GM12878 (cell line): ENCODE measurements around the gene CPS1. TPM values are rescaled to one million over a fixed set of nuclear protein-coding genes. Genes with fewer than 3 reads are reported as not detected.

Experiments used
- ATAC-seq: fragments of 200-7000 bp; cut with Tn5 transposase; 3 replicates; pipeline ENCODE4 v1.9.1; 2020; ENCODE audit warnings: mild to moderate bottlenecking, moderate library complexity
- BruUV-seq: library from RNA; stranded (reverse); fragments of 400-500 nt; replicated peaks from 2 replicates; lab custom pipeline; 2021; lab: Mats Ljungman, UMichigan
- CTCF ChIA-PET: fragments of 300-600 bp; sonication (Branson Sonifier 250); formaldehyde crosslinking; extraction: SDS; loops from one replicate; lab custom pipeline; 2021; ENCODE audit warnings: inconsistent platforms; lab: Yijun Ruan, JAX
- POLR2A ChIA-PET: fragments of 350-600 bp; formaldehyde crosslinking; extraction: SDS; loops from one replicate; lab custom pipeline; 2021; ENCODE audit warnings: inconsistent platforms; lab: Charles Lee
- RAD21 ChIA-PET: fragments of 300-600 bp; sonication (Branson Sonifier 250); formaldehyde crosslinking; loops from one replicate; lab custom pipeline; 2023; ENCODE audit warnings: antibody characterized with exemption; ENCODE audit not compliant: unreplicated experiment; lab: Charles Lee
- SMC1A ChIA-PET: fragments of 300-600 bp; sonication (Branson Sonifier 250); formaldehyde crosslinking; loops from one replicate; lab custom pipeline; 2023; ENCODE audit not compliant: unreplicated experiment, uncharacterized antibody; lab: Charles Lee
- DNase-seq: peaks from one replicate; pipeline ENCODE4 v3.0.0-alpha.2; 2011; ENCODE audit warnings: low read depth, low spot score
- FAIRE-seq: peaks from 3 replicates; lab custom pipeline; 2011; peaks lifted over from hg19 to GRCh38; lab: Jason Lieb, UNC
- H2AFZ ChIP-seq: 2 replicates; pipeline ENCODE4 v1.6.0; 2011; ENCODE audit warnings: low read depth, low read length, control low read depth; ENCODE audit not compliant: control insufficient read depth
- H3K27ac ChIP-seq: 2 replicates; pipeline ENCODE4 v1.5.1; 2011; ENCODE audit warnings: control low read depth; ENCODE audit not compliant: control insufficient read depth, insufficient read depth
- H3K27me3 ChIP-seq, 2 experiments: replicated peaks in 1 of 2; 2 replicates each; pipeline versions ENCODE4 v1.6.0 to v1.6.1; 2011; ENCODE audit warnings: low read length in 1 of 2; ENCODE audit not compliant: control insufficient read depth in 2 of 2, insufficient read depth in 2 of 2
- H3K36me3 ChIP-seq, 2 experiments: 2 replicates each; pipeline ENCODE4 v1.5.1; 2011; ENCODE audit warnings: low read length in 1 of 2; ENCODE audit not compliant: control insufficient read depth in 2 of 2, insufficient read depth in 2 of 2
- H3K4me1 ChIP-seq: 2 replicates; pipeline ENCODE4 v1.6.1; 2011; ENCODE audit warnings: mild to moderate bottlenecking, low read length, moderate library complexity, mixed read lengths; ENCODE audit not compliant: control insufficient read depth, insufficient read depth
- H3K4me2 ChIP-seq: 2 replicates; pipeline ENCODE4 v1.6.0; 2011; ENCODE audit warnings: control low read depth; ENCODE audit not compliant: control insufficient read depth, insufficient read depth
- H3K4me3 ChIP-seq: fragments of 200-600 bp; sonication (generic); 2 replicates; pipeline ENCODE4 v1.5.1; 2016
- H3K79me2 ChIP-seq: 2 replicates; pipeline ENCODE4 v1.6.0; 2011; ENCODE audit warnings: low read length; ENCODE audit not compliant: control insufficient read depth, insufficient read depth
- H3K9ac ChIP-seq: 2 replicates; pipeline ENCODE4 v1.8.0; 2011; ENCODE audit warnings: low read length, control low read depth, mixed read lengths; ENCODE audit not compliant: control insufficient read depth, insufficient read depth
- H3K9me3 ChIP-seq: replicated peaks from 3 replicates; pipeline ENCODE4 v1.5.1; 2011; ENCODE audit warnings: mild to moderate bottlenecking, low read length; ENCODE audit not compliant: control insufficient read depth, insufficient read depth
- H4K20me1 ChIP-seq: 2 replicates; pipeline ENCODE4 v1.6.0; 2011; ENCODE audit not compliant: control insufficient read depth, insufficient read depth
- ATF7 ChIP-seq: fragments of 450-650 bp; IDR thresholded peaks from 2 replicates; pipeline ENCODE4 v1.6.1; 2016; ENCODE audit warnings: low read depth, mild to moderate bottlenecking
- CHD1 ChIP-seq: IDR thresholded peaks from 2 replicates; pipeline ENCODE4 v1.6.1; 2012; ENCODE audit warnings: low read depth, low read length, improper control_type of control experiment
- HCFC1 ChIP-seq: fragments of 150-350 bp; IDR thresholded peaks from 2 replicates; pipeline ENCODE4 v1.6.1; 2014; ENCODE audit warnings: low read length
- IRF4 ChIP-seq: IDR thresholded peaks from 2 replicates; pipeline ENCODE4 v1.6.1; 2011; ENCODE audit warnings: low read depth, low read length
- MYB ChIP-seq: fragments of 150-350 bp; IDR thresholded peaks from 2 replicates; pipeline ENCODE4 v1.6.1; 2014; ENCODE audit warnings: mild to moderate bottlenecking, low read depth, low read length, borderline replicate concordance
- NR2C1 ChIP-seq: fragments of 450-650 bp; IDR thresholded peaks from 2 replicates; pipeline ENCODE4 v1.6.1; 2017; ENCODE audit warnings: antibody characterized with exemption, mild to moderate bottlenecking, moderate library complexity
- POLR2AphosphoS5 ChIP-seq: IDR thresholded peaks from 2 replicates; pipeline ENCODE4 v1.6.1; 2011; ENCODE audit warnings: mild to moderate bottlenecking, low read length, inconsistent platforms
- POU2F2 ChIP-seq: IDR thresholded peaks from 3 replicates; pipeline ENCODE4 v1.6.1; 2011; ENCODE audit warnings: low read depth, mild to moderate bottlenecking, low read length, borderline replicate concordance
- RCOR1 ChIP-seq: conservative IDR thresholded peaks from 2 replicates; pipeline ENCODE4 v1.6.1; 2012; ENCODE audit warnings: low read depth, low read length, improper control_type of control experiment
- SIN3A ChIP-seq: IDR thresholded peaks from 2 replicates; pipeline ENCODE4 v1.6.1; 2012; ENCODE audit warnings: low read depth, low read length, improper control_type of control experiment
- SRF ChIP-seq, 2 experiments: IDR thresholded peaks; 2 replicates each; pipeline ENCODE4 v1.6.1; 2011; ENCODE audit warnings: low read depth in 2 of 2, low read length in 2 of 2, mild to moderate bottlenecking in 1 of 2, moderate library complexity in 1 of 2
- TCF12 ChIP-seq: IDR thresholded peaks from 2 replicates; pipeline ENCODE4 v1.6.1; 2011; ENCODE audit warnings: low read depth, mild to moderate bottlenecking, low read length
- in situ Hi-C: fragments of 300-500 bp; cut with MboI; formaldehyde crosslinking; loops from 9 replicates; pipeline ENCODE4 v1.14.3; 2018; ENCODE audit warnings: mixed read lengths
- intact Hi-C: fragments of 100-400 bp; cut with micrococcal nuclease; formaldehyde crosslinking; loops from one replicate; pipeline ENCODE4 v1.14.2; 2022; ENCODE audit not compliant: unreplicated experiment
- polyA plus RNA-seq, 11 experiments: library from polyadenylated mRNA; depleted of rRNA in 4 of 11; unstranded in 6 of 11; stranded (reverse) in 5 of 11; fragments of >200 nt; fragmentation: Nextera tagmentation in 4 of 11; fragmentation: Illumina TruSeq in 1 of 11; extraction: Ambion mirVana in 4 of 11; extraction: Trizol in 1 of 11; gene quantifications; 1 replicate in 1 of 11; 2 replicates in 10 of 11; pipeline versions ENCODE4 v1.2.1 to v1.2.3, GENCODE V29; 2011 to 2016; ENCODE audit warnings: inconsistent platforms in 2 of 11, missing spikeins in 2 of 11, low read depth in 1 of 11
- total RNA-seq, 4 experiments: library from RNA; depleted of rRNA in 3 of 4; stranded (reverse); fragments of >200 nt in 3 of 4; fragmentation: Illumina TruSeq in 1 of 4; extraction: Trizol in 1 of 4; gene quantifications; 2 replicates each; pipeline versions ENCODE4 v1.2.1 to v1.2.3, GENCODE V29; 2013 to 2021
- TF ChIP-seq, protein P1 (sequence below): IDR thresholded peaks from 2 replicates; pipeline ENCODE4 v1.6.1; 2011; ENCODE audit warnings: borderline replicate concordance, low read depth, mild to moderate bottlenecking, moderate library complexity, mixed read lengths, low read length; ENCODE audit not compliant: insufficient read depth; ENCODE audit errors: extremely low read length
- TF ChIP-seq, protein P2 (sequence below): fragments of 150-350 bp; IDR thresholded peaks from 2 replicates; pipeline ENCODE4 v1.6.1; 2016; ENCODE audit warnings: low read depth, low read length
- TF ChIP-seq, protein P3 (sequence below): fragments of 450-650 bp; IDR thresholded peaks from 2 replicates; pipeline ENCODE4 v1.6.1; 2016; ENCODE audit warnings: mild to moderate bottlenecking, moderate library complexity, borderline replicate concordance

Gene CPS1
- total and polyA plus RNA-seq, 10 of the 15 experiments (the other 5 are each of a cell fraction or from before 2014, with no cell fraction given) = 0.20 to 4.6 (median 0.55) TPM

DNA sequence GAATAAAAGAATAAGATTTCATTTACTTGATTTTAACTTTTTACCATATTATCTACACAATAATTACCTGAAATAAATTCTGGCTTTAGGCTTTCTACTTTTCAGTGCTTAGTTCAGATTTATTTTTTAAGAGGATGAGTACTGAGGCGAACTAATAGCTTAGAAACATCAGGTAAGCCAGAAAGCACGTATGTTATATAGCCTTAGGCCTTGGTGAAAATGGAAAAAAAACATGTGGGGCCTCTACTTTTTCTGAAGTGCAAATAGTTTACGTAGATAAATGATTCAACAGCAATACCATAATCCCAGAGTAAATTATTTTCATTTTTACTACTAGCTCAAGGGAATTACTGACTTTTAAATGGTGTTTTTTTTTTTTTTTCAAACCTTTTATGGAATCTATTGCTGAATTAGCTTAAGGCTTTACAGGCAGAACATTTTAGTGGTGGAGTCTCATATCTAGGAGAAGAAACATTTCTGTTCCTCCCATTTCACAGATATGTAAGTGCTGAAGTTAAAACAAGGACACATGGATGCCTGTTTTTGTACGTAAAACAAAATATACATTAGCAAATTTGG, 6.2 kb downstream of the CPS1 start (continued):
- TF ChIP-seq ATF7 = no peak
- TF ChIP-seq, protein P1, sequence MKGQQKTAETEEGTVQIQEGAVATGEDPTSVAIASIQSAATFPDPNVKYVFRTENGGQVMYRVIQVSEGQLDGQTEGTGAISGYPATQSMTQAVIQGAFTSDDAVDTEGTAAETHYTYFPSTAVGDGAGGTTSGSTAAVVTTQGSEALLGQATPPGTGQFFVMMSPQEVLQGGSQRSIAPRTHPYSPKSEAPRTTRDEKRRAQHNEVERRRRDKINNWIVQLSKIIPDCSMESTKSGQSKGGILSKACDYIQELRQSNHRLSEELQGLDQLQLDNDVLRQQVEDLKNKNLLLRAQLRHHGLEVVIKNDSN = no peak

DNA sequence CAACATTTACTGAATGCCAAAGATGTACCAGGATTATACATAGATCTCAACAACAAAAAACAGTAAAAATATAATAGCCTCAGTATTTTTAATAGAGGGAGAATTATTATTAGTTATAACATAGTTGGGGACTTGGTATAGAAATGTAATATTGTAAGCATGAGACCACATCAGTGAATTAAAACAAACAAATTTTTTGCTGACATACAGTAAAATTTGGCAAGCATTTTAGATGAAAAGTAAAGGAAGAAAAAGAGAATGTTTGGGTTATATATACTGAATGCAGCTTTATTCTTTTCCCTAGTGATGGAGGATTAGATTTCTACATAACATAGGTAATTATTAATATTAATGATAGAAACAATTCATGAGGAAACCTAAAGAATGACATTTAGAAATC, 10.9 kb downstream of the CPS1 start:
- no peak for ATAC-seq
- no peak overlapping the region for H3K9ac ChIP-seq
- no peak for DNase-seq
- H3K9me3 ChIP-seq = no peaks in the 10 kb centered on the region
- H3K27ac ChIP-seq = no peak overlapping the region
- no peak overlapping the region for H3K4me2 ChIP-seq
- SMC1A ChIA-PET = interaction anchor here (1.6 kb wide), 1 partner anchor 8 kb away, joined by 5 read pairs; no protein-coding TSS in a partner anchor
- no peak overlapping the region for H3K4me3 ChIP-seq
- POLR2A ChIA-PET = interaction anchor here (0.6 kb wide), 1 partner anchor 705 kb away, joined by 4 read pairs; no protein-coding TSS in a partner anchor
- no peaks in the 10 kb centered on the region for H4K20me1 ChIP-seq
- TF ChIP-seq, protein P2, sequence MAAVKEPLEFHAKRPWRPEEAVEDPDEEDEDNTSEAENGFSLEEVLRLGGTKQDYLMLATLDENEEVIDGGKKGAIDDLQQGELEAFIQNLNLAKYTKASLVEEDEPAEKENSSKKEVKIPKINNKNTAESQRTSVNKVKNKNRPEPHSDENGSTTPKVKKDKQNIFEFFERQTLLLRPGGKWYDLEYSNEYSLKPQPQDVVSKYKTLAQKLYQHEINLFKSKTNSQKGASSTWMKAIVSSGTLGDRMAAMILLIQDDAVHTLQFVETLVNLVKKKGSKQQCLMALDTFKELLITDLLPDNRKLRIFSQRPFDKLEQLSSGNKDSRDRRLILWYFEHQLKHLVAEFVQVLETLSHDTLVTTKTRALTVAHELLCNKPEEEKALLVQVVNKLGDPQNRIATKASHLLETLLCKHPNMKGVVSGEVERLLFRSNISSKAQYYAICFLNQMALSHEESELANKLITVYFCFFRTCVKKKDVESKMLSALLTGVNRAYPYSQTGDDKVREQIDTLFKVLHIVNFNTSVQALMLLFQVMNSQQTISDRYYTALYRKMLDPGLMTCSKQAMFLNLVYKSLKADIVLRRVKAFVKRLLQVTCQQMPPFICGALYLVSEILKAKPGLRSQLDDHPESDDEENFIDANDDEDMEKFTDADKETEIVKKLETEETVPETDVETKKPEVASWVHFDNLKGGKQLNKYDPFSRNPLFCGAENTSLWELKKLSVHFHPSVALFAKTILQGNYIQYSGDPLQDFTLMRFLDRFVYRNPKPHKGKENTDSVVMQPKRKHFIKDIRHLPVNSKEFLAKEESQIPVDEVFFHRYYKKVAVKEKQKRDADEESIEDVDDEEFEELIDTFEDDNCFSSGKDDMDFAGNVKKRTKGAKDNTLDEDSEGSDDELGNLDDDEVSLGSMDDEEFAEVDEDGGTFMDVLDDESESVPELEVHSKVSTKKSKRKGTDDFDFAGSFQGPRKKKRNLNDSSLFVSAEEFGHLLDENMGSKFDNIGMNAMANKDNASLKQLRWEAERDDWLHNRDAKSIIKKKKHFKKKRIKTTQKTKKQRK = no peak
- TF ChIP-seq RCOR1 (no peak), HCFC1 (no peak), CHD1 (no peak), POLR2AphosphoS5 (no peak), ATF7 (no peak), SIN3A (no peak), SRF (IDR thresholded peaks at IDR 0.05; ENCODE audit: low read depth in 2 of 2, low read length in 2 of 2) (no peak), NR2C1 (no peak), IRF4 (no peak), MYB (no peak), POU2F2 (no peak), TCF12 (no peak)
- TF ChIP-seq, protein P3, sequence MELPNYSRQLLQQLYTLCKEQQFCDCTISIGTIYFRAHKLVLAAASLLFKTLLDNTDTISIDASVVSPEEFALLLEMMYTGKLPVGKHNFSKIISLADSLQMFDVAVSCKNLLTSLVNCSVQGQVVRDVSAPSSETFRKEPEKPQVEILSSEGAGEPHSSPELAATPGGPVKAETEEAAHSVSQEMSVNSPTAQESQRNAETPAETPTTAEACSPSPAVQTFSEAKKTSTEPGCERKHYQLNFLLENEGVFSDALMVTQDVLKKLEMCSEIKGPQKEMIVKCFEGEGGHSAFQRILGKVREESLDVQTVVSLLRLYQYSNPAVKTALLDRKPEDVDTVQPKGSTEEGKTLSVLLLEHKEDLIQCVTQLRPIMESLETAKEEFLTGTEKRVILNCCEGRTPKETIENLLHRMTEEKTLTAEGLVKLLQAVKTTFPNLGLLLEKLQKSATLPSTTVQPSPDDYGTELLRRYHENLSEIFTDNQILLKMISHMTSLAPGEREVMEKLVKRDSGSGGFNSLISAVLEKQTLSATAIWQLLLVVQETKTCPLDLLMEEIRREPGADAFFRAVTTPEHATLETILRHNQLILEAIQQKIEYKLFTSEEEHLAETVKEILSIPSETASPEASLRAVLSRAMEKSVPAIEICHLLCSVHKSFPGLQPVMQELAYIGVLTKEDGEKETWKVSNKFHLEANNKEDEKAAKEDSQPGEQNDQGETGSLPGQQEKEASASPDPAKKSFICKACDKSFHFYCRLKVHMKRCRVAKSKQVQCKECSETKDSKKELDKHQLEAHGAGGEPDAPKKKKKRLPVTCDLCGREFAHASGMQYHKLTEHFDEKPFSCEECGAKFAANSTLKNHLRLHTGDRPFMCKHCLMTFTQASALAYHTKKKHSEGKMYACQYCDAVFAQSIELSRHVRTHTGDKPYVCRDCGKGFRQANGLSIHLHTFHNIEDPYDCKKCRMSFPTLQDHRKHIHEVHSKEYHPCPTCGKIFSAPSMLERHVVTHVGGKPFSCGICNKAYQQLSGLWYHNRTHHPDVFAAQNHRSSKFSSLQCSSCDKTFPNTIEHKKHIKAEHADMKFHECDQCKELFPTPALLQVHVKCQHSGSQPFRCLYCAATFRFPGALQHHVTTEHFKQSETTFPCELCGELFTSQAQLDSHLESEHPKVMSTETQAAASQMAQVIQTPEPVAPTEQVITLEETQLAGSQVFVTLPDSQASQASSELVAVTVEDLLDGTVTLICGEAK = no peak
- no peaks in the 10 kb centered on the region for H3K27me3 ChIP-seq
- H3K4me1 ChIP-seq = no peaks in the 10 kb centered on the region
- in situ Hi-C loops = no loop called here
- intact Hi-C loops = no loop called here
- no peak overlapping the region for H2AFZ ChIP-seq
- RAD21 ChIA-PET = no interaction called here
- CTCF ChIA-PET = interaction anchor here (1.1 kb wide), 1 partner anchor 65 kb away, joined by 3 read pairs; no protein-coding TSS in a partner anchor
- no peaks in the 10 kb centered on the region for H3K36me3 ChIP-seq
- no peak for FAIRE-seq
- H3K79me2 ChIP-seq = no peaks in the 10 kb centered on the region
- no TSS peak for BruUV-seq
